H1 (cell line): ENCODE results near the gene HSPA4L. TPM values are rescaled to one million over a fixed set of nuclear protein-coding genes. Genes with fewer than 3 reads are reported as not detected.

Experiments used
- KDM1A ChIP-seq: fragments of 200-600, 300-600 bp; sonication (generic); IDR thresholded peaks from 2 replicates; pipeline ENCODE4 v1.7.1; 2016; ENCODE audit warnings: mild to moderate bottlenecking, low read length, borderline replicate concordance
- KDM4A ChIP-seq: IDR thresholded peaks from one replicate; pipeline ENCODE4 v1.7.1; 2012; ENCODE audit warnings: low read depth, mild to moderate bottlenecking, moderate library complexity, low read length, inconsistent platforms; ENCODE audit not compliant: severe bottlenecking
- polyA plus RNA-seq, 7 experiments: library from polyadenylated mRNA; depleted of rRNA in 3 of 7; stranded (reverse) in 5 of 7; unstranded in 2 of 7; fragments of >200 nt in 5 of 7; fragments of 200-250 nt in 2 of 7; gene quantifications; 1 replicate in 5 of 7; 2 replicates in 1 of 7; 4 replicates in 1 of 7; pipeline versions ENCODE4 v1.2.1 to v1.2.3, GENCODE V29; 2011 to 2013; ENCODE audit warnings: missing spikeins in 2 of 7, mixed read lengths in 2 of 7
- total RNA-seq: library from RNA; stranded (reverse); fragmentation: NEBNext Ultra II Directional; extraction: Animal tissue kit (Norgen Biotek cat#: 25700); gene quantifications from 2 replicates; pipeline ENCODE4 v1.2.1, GENCODE V29; 2021

HSPA4L gene
- total and polyA plus RNA-seq, 2 of the 8 experiments (the other 6 are each of a cell fraction or from before 2014, with no cell fraction given) = 0.65 to 4.7 TPM

DNA sequence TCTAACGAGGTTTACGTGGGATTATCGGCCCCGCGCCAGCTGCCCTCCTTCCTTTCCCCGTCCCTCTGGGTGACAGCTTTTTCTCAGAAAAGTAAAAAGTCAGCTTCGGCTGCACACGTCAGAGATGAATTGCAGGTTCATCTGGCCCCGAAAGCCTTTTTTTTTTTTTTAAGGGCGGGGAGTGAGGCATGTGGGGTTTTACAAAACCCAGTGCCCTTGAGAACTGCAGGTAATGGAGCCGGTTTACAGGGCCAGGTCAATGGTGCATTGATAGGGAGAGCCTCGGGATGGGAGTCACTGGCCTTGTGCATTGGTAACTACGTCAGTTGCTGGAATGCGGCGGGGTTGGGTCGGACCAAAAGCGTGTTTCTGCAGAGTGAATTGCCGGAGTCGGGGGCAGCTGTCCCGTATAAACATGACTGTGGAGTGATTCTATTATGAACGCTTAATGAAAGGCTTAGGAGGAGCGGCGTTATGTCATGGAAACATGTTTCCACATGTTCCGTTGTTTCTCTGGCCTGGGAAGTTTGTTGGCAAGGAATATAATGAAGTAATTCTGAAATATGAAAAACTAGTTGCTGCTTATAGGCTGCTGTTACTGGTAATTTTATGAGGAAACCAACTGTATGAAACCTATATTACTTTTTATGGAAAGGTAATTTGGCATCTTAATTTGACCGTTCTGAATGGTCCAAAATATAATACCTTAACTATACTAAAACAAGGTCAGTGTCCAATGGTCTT, 1.1 kb downstream of the HSPA4L start (continued):
- TF ChIP-seq KDM1A = no peak
- peak; percentile 6 for TF ChIP-seq KDM4A
